Liver (tissue), 3 donors: ENCODE measurements around the gene SLC11A1.

Source experiments
- ATF3 ChIP-seq: IDR thresholded peaks from 2 replicates; pipeline ENCODE4 v1.6.1; 2016; ENCODE audit warnings: antibody characterized with exemption
- CTCF ChIP-seq: fragments of 150-350 bp; IDR thresholded peaks from 2 replicates; pipeline ENCODE4 v1.5.1; 2017; ENCODE audit warnings: improper control_type of control experiment, low read depth, low read length; ENCODE audit not compliant: missing input control
- MAX ChIP-seq: IDR thresholded peaks from 2 replicates; pipeline ENCODE4 v1.6.1; 2016; ENCODE audit warnings: antibody characterized with exemption
- RAD21 ChIP-seq, 2 donors: IDR thresholded peaks; 2 replicates each; pipeline ENCODE4 v1.6.1; 2016; ENCODE audit warnings: antibody characterized with exemption in 2 of 2, mild to moderate bottlenecking in 2 of 2
- REST ChIP-seq: IDR thresholded peaks from 2 replicates; pipeline ENCODE4 v1.6.1; 2016; ENCODE audit warnings: antibody characterized with exemption, mild to moderate bottlenecking
- SP1 ChIP-seq: IDR thresholded peaks from 2 replicates; pipeline ENCODE4 v1.6.1; 2018; ENCODE audit warnings: antibody characterized with exemption, mild to moderate bottlenecking
- donor health status: healthy.
- donor health status: healthy.

- TF ChIP-seq CTCF, result no peak
- TF ChIP-seq ATF3, result no peak
- TF ChIP-seq RAD21 (IDR thresholded peaks at IDR 0.05), result no peak
- TF ChIP-seq SP1, result no peak
- TF ChIP-seq MAX, result no peak
- no peak for TF ChIP-seq REST
Observed at GRCh38 chr2:218418321-218418716, 36.2 kb downstream of the SLC11A1 start.
